Urinary bladder (tissue), 4 donors: ENCODE data around the gene KATNB1. TPM values are rescaled to one million over a fixed set of nuclear protein-coding genes. Genes with fewer than 3 reads are reported as not detected.

ENCODE experiments used
- DNase-seq: peaks from one replicate; pipeline ENCODE4 v3.0.0-alpha.2; 2015; ENCODE audit errors: extremely low spot score
- H3K27ac ChIP-seq: one replicate; pipeline ENCODE4 v1.5.1; 2013; ENCODE audit warnings: low read depth, mild to moderate bottlenecking, moderate library complexity
- H3K36me3 ChIP-seq: one replicate; pipeline ENCODE4 v1.6.1; 2013; ENCODE audit warnings: mild to moderate bottlenecking, moderate library complexity; ENCODE audit not compliant: insufficient read depth
- H3K4me1 ChIP-seq: one replicate; pipeline ENCODE4 v1.6.1; 2013; ENCODE audit warnings: mild to moderate bottlenecking, moderate library complexity; ENCODE audit not compliant: insufficient read depth
- H3K4me3 ChIP-seq: one replicate; pipeline ENCODE4 v1.5.1; 2013; ENCODE audit warnings: low read depth, low read length
- WGBS: extraction: QIAGEN DNeasy Blood & Tissue Kit; methylation state at CpG from one replicate; pipeline ENCODE4 v1.1.7; 2013; 5-methylcytosine and 5-hydroxymethylcytosine counted together
- polyA plus RNA-seq: library from polyadenylated mRNA; stranded (reverse); fragments of 200-250 nt; gene quantifications from one replicate; pipeline ENCODE4 v1.2.3, GENCODE V29; 2013
- total RNA-seq: library from RNA; depleted of rRNA; stranded (reverse); fragments of >200 nt; gene quantifications from one replicate; pipeline ENCODE4 v1.2.3, GENCODE V29; 2014
- donor health status: healthy with polysubstance abuse.
- donor health status: healthy.

KATNB1 gene
- total and polyA plus RNA-seq, 2 donors: 11.9 to 15.0 TPM

DNA sequence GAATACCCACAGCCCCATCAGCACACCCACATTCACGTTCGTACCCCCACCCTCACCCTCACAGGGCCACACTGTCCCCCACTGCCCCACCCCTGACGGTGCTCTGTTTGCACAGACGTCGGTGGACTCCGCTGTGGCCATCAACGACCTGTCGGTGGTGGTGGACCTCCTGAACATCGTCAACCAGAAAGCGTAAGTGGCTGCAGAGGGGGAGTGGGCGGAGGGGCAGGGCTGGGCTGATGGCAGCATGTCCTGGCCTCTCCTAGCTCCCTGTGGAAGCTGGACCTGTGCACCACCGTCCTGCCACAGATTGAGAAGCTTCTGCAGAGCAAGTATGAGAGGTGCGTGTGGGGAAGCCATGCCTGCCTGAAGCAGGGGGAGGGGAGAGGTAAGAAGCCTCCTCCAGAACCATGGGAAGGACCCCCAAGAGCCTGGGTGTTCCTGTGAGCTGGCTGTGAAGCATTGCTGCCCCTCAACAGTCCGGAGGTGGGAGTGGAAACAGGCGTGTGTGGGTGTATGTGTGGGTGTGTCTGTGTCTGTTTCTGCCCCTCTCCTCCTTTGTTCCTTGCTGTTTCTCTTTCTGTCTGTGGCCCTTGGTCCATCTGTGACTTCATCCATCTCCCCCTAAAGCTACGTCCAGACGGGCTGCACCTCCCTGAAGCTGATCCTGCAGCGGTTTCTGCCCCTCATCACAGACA, 20.3 kb downstream of the KATNB1 start:
- no peak for DNase-seq
- no peaks in the 10 kb centered on the region for H3K36me3 ChIP-seq
- no peak overlapping the region for H3K4me3 ChIP-seq
- no peaks in the 10 kb centered on the region for H3K4me1 ChIP-seq
- H3K27ac ChIP-seq: no peak overlapping the region
- WGBS: 78% methylated on average over 18 of the region's 18 CpGs

DNA sequence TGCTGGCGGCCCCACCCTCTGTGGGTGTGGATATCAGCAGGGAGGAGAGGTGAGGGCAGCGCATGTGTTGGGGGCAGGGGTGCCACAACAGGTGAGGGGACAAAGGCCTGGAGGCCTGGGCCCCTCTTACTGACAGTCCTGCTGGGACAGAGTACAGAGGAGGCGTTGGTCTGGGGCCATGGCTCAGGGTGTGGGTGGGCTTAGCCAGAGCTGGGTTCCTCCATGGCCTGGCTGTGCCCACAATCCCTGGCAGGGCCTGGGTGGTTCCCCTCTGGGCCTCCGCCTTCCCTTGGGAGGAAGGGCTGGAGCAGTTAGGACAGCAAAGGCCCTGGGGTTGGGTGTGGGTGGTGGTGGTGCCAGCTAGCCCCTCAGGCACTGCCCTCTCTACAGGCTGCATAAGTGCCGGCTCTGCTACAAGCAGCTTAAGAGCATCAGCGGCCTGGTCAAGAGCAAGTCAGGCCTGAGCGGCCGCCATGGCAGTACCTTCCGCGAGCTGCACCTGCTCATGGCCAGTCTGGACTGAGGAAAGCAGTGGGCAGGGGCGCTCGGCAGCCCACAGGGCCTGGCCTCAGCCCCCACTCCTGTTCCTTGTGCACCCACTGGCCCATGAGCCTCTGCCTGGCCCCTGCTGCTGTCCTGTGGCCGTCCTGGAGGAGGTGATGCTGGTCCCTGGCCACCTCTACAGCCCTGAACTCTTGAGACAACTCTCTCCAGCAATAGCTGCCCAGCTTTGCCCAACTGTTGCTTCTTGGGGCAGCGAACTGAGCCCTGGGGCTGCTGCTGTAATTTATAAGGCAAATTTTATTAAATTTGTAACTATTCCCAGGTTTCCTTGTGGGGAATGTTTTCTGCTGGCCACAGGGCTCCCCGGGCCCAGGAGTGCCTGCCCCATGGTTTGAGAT, 21.1 kb downstream of the KATNB1 start:
- Histone ChIP-seq H3K4me1 (no peaks in the 10 kb centered on the region), H3K36me3 (no peaks in the 10 kb centered on the region), H3K27ac (no peak overlapping the region), H3K4me3 (no peak overlapping the region)
- no peak for DNase-seq
- 84% methylated on average over 15 of the region's 15 CpGs for WGBS

GRCh38 chr16:57757326-57757786, 21.8 kb downstream of the KATNB1 start:
- WGBS: 63% methylated on average over 11 of the region's 11 CpGs
- Histone ChIP-seq H3K4me3 (no peak overlapping the region), H3K4me1 (no peaks in the 10 kb centered on the region), H3K27ac (no peak overlapping the region), H3K36me3 (no peaks in the 10 kb centered on the region)
- no peak for DNase-seq

DNA sequence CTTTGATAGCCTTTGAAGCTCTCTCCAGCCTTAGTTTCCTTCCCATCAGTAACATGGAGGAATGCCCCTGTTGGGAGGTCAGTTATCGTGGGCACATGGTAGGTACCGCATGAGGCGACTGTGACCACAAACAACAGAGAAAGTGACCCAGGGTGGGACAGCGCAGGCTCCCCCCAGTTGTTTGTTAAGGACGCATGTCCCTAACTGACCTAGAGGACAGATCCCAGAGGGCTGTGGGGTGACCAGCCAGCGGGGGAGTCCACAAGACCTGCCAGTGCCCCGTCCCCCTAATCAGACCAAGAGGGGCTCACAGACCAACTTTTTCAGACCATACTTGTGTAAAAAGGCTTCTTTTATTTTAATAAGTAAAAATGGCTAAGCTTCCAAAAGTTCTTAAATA, 22.3 kb downstream of the KATNB1 start:
- no peaks in the 10 kb centered on the region for H3K36me3 ChIP-seq
- no peak overlapping the region for H3K27ac ChIP-seq
- no peak overlapping the region for H3K4me3 ChIP-seq
- no peaks in the 10 kb centered on the region for H3K4me1 ChIP-seq
- DNase-seq: no peak
- 93% methylated on average over 7 of the region's 7 CpGs for WGBS

DNA sequence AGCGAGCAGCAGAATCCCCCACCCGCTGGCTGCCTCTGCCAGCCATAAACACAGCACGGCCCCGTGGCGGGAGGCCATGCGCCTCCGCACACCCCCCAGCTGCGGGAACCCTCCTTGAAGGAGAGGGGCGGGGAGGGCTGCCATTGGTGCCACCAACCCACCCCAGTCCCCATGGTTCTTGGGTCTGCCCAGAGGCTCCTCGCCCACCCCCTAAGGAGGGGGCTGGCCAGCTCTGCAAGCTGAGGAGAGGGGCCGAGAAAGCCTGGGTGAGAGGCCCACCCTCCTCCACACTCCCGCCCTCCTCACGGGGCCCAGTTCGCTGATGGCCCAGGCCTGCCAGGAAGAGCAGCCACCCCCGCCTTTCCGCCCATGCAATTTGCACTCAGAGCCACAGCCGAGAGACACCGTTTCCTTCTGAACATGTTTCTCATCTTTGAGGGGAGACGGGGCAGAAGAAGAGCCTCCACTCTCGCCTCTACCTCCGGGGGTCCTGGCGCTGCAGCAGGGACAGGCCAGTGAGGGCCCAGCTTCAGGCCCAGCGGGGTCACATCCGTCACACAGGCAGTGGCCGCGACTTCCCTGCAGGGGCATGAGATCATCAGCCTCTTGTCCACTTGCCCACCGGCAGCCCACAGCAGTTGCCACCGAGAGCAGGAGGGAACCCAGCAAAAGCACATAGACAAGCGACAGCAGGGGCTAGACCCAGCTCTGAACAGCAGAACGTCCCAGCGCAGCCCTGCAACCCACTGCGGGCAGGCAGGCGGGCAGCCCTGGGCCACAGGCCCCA, 23.0 kb downstream of the KATNB1 start:
- Histone ChIP-seq H3K36me3 (no peaks in the 10 kb centered on the region), H3K4me3 (no peak overlapping the region), H3K4me1 (no peaks in the 10 kb centered on the region), H3K27ac (no peak overlapping the region)
- no peak for DNase-seq
- WGBS: 74% methylated on average over 33 of the region's 33 CpGs

GRCh38 chr16:57759131-57759530, 23.6 kb downstream of the KATNB1 start:
- no peaks in the 10 kb centered on the region for H3K36me3 ChIP-seq
- 77% methylated on average over 7 of the region's 7 CpGs for WGBS

DNA sequence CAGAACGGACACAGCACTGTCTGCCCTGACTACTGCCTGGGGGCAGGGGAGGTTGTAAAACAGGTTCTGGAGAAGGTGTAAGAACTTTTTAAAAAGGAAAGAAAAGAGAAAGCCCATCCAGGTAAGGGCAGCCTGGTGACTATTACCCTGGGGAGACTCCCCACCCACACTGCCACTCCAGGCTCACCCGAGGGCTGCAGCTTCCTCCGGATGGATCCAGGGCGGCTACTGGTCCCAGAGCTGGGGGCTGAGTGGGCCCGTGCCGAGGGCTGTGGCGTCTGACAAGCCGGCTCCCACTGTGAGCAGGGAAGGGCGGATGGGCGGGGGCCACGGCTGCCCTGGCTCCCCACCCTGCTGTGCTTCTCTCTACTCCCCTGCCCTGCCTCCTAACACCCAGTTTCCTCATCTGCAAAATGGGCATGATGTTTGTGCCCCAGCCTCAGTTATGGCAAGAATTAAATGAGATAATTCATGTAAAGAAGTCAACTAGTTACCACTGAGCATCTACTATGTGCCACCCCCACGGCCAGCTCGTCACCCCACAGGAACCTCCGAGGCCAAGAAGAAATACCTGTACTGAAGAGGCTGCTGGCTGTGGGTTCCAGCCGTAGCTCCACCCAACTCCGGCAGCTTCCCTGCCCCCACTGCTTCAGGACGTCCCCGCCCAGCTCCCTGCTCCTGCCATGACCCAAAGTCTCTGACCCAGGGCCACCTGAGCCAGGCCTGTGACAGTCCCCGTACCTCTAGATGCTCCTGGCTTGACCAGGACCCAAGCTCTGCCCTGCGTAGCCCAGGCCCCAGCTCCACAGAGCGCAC, 24.2 kb downstream of the KATNB1 start:
- Histone ChIP-seq H3K4me1 (no peaks in the 10 kb centered on the region), H3K36me3 (no peaks in the 10 kb centered on the region), H3K4me3 (no peak overlapping the region), H3K27ac (no peak overlapping the region)
- no peak for DNase-seq
- 82% methylated on average over 21 of the region's 21 CpGs for WGBS

More at GRCh38 chr16:57759131-57759530, 23.6 kb downstream of the KATNB1 start:
- H3K27ac ChIP-seq: no peak overlapping the region
- H3K4me1 ChIP-seq: no peaks in the 10 kb centered on the region
- H3K4me3 ChIP-seq: no peak overlapping the region
- no peak for DNase-seq

DNA sequence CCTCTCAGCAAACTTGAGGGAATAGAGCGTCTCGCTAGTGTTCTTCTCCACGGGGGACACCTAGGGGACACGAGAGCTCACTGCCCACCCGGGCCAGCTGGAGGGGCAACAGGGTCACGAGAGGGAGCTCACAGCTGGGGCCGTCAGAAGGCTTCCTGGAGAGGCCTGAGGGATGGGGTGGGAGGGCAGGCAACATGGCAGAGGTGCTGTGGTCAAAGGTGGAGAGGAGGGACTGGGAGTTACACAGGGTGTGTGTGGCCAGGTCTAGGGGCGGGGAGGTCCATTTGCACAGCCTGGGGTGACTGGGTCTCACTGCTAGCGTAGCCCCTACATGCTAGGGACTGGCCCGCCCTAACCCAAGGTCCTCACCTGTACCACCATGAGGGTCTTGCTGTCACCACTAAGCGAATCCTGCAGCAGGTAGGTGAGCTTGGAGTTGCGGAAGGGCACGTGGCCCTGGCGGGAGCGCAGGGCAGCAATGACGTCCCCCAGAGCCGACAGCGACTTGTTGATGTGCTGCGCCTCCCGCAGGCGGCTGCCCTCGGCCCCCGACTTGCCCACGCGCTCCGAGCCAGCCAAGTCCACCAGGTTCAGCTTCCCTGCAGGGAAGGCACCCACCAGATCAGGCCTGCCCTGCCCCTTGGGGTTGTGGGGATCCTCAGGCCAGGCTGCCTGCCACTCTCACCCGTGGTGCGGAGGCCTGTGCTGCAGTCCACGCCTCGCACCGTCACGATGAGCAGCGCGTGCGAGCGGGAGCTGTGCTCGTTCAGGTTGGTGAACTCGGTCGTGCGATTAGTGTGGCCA, 25.0 kb downstream of the KATNB1 start:
- H3K27ac ChIP-seq: no peak overlapping the region
- H3K36me3 ChIP-seq: no peaks in the 10 kb centered on the region
- WGBS: 87% methylated on average over 40 of the region's 40 CpGs
- no peaks in the 10 kb centered on the region for H3K4me1 ChIP-seq
- H3K4me3 ChIP-seq: no peak overlapping the region
- no peak for DNase-seq

DNA sequence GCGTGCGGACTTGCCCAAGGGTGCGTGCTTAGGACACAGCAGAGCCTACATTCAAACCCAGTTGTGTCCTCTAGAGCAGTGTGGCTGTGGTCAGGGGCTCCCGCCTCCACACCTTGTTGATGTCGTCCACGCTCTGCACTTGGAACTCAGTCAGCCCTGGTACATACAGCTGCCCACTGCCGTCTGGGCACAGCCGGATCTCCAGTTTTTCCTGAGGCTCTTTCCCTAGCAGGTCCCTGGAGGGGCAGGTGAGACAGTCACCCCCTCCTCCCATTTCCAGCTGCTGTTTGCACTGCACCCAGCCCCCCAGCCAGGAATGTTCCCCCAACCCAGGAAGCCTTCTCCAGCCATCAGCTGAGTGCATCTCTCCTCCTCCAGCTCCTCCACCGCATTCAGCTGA, 25.7 kb downstream of the KATNB1 start:
- no peak overlapping the region for H3K4me3 ChIP-seq
- no peak overlapping the region for H3K27ac ChIP-seq
- WGBS: 84% methylated on average over 9 of the region's 9 CpGs
- no peaks in the 10 kb centered on the region for H3K4me1 ChIP-seq
- no peaks in the 10 kb centered on the region for H3K36me3 ChIP-seq
- DNase-seq: no peak

GRCh38 chr16:57761957-57762356, 26.4 kb downstream of the KATNB1 start:
- Histone ChIP-seq H3K4me3 (no peak overlapping the region), H3K36me3 (no peaks in the 10 kb centered on the region), H3K4me1 (no peaks in the 10 kb centered on the region), H3K27ac (no peak overlapping the region)
- WGBS: 95% methylated on average over 12 of the region's 12 CpGs
- no peak for DNase-seq

DNA sequence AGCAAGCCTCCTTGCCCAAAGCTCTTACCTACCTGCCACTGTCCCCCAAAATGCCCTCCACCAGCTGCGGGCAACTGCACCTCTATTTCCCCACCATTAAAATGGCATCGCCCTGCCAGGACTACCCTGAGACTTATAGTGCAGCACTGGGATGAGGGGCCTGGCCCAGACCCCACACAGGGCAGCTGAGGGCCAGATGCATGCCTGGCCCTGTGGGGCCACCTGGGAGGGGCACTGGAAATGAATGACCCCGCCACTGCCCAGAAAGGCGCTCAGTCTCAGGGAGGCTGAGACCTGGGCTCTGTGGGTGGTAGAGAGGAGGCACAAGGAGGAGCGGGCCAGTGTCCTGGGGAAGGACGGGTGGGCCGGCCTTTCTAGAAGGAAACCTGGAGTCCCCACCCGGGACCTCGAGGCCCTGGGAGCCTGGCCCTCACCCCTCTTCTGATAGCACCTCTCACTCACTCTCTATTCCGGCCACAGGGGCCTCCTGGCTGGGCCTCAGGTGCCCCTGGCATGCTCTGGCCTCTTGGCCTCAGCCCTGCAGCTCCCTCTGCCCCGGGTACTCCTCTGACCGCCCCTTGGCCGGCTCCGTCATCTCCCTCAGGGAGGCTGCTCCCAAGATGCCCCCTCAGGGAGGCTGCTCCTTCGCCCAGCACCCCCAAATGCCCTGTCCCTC, 26.9 kb downstream of the KATNB1 start:
- no peak overlapping the region for H3K27ac ChIP-seq
- no peak overlapping the region for H3K4me3 ChIP-seq
- H3K36me3 ChIP-seq: no peaks in the 10 kb centered on the region
- no peak for DNase-seq
- H3K4me1 ChIP-seq: no peaks in the 10 kb centered on the region
- WGBS: 84% methylated on average over 15 of the region's 15 CpGs
